GM12878 (cell line): ENCODE results near the gene RASA4. TPM values are rescaled to one million over a fixed set of nuclear protein-coding genes. Genes with fewer than 3 reads are reported as not detected.
"Not testable (repeated sequence)": the region's sequence is repeated elsewhere in the genome, so short reads cannot be mapped to it uniquely, and the experiment has no call there.

Experiments
- ATAC-seq: fragments of 200-7000 bp; cut with Tn5 transposase; 3 replicates; pipeline ENCODE4 v1.9.1; 2020; ENCODE audit warnings: mild to moderate bottlenecking, moderate library complexity
- BruUV-seq: library from RNA; stranded (reverse); fragments of 400-500 nt; replicated peaks from 2 replicates; lab custom pipeline; 2021; lab: Mats Ljungman, UMichigan
- CTCF ChIA-PET: fragments of 300-600 bp; sonication (Branson Sonifier 250); formaldehyde crosslinking; extraction: SDS; loops from one replicate; lab custom pipeline; 2021; ENCODE audit warnings: inconsistent platforms; lab: Yijun Ruan, JAX
- POLR2A ChIA-PET: fragments of 350-600 bp; formaldehyde crosslinking; extraction: SDS; loops from one replicate; lab custom pipeline; 2021; ENCODE audit warnings: inconsistent platforms; lab: Charles Lee
- RAD21 ChIA-PET: fragments of 300-600 bp; sonication (Branson Sonifier 250); formaldehyde crosslinking; loops from one replicate; lab custom pipeline; 2023; ENCODE audit warnings: antibody characterized with exemption; ENCODE audit not compliant: unreplicated experiment; lab: Charles Lee
- SMC1A ChIA-PET: fragments of 300-600 bp; sonication (Branson Sonifier 250); formaldehyde crosslinking; loops from one replicate; lab custom pipeline; 2023; ENCODE audit not compliant: unreplicated experiment, uncharacterized antibody; lab: Charles Lee
- DNase-seq: peaks from one replicate; pipeline ENCODE4 v3.0.0-alpha.2; 2011; ENCODE audit warnings: low read depth, low spot score
- FAIRE-seq: peaks from 3 replicates; lab custom pipeline; 2011; peaks lifted over from hg19 to GRCh38; lab: Jason Lieb, UNC
- H2AFZ ChIP-seq: 2 replicates; pipeline ENCODE4 v1.6.0; 2011; ENCODE audit warnings: low read depth, low read length, control low read depth; ENCODE audit not compliant: control insufficient read depth
- H3K27ac ChIP-seq: 2 replicates; pipeline ENCODE4 v1.5.1; 2011; ENCODE audit warnings: control low read depth; ENCODE audit not compliant: control insufficient read depth, insufficient read depth
- H3K27me3 ChIP-seq, 2 experiments: replicated peaks in 1 of 2; 2 replicates each; pipeline versions ENCODE4 v1.6.0 to v1.6.1; 2011; ENCODE audit warnings: low read length in 1 of 2; ENCODE audit not compliant: control insufficient read depth in 2 of 2, insufficient read depth in 2 of 2
- H3K36me3 ChIP-seq, 2 experiments: 2 replicates each; pipeline ENCODE4 v1.5.1; 2011; ENCODE audit warnings: low read length in 1 of 2; ENCODE audit not compliant: control insufficient read depth in 2 of 2, insufficient read depth in 2 of 2
- H3K4me1 ChIP-seq: 2 replicates; pipeline ENCODE4 v1.6.1; 2011; ENCODE audit warnings: mild to moderate bottlenecking, low read length, moderate library complexity, mixed read lengths; ENCODE audit not compliant: control insufficient read depth, insufficient read depth
- H3K4me2 ChIP-seq: 2 replicates; pipeline ENCODE4 v1.6.0; 2011; ENCODE audit warnings: control low read depth; ENCODE audit not compliant: control insufficient read depth, insufficient read depth
- H3K4me3 ChIP-seq: fragments of 200-600 bp; sonication (generic); 2 replicates; pipeline ENCODE4 v1.5.1; 2016
- H3K79me2 ChIP-seq: 2 replicates; pipeline ENCODE4 v1.6.0; 2011; ENCODE audit warnings: low read length; ENCODE audit not compliant: control insufficient read depth, insufficient read depth
- H3K9ac ChIP-seq: 2 replicates; pipeline ENCODE4 v1.8.0; 2011; ENCODE audit warnings: low read length, control low read depth, mixed read lengths; ENCODE audit not compliant: control insufficient read depth, insufficient read depth
- H3K9me3 ChIP-seq: replicated peaks from 3 replicates; pipeline ENCODE4 v1.5.1; 2011; ENCODE audit warnings: mild to moderate bottlenecking, low read length; ENCODE audit not compliant: control insufficient read depth, insufficient read depth
- H4K20me1 ChIP-seq: 2 replicates; pipeline ENCODE4 v1.6.0; 2011; ENCODE audit not compliant: control insufficient read depth, insufficient read depth
- EED ChIP-seq: sonication (generic); IDR thresholded peaks from 2 replicates; pipeline ENCODE4 v1.6.1; 2016; ENCODE audit warnings: antibody characterized with exemption, low read depth
- JUNB ChIP-seq: IDR thresholded peaks from 2 replicates; pipeline ENCODE4 v1.6.1; 2016; ENCODE audit warnings: antibody characterized with exemption, mild to moderate bottlenecking
- WGBS: methylation state at CpG from one replicate; pipeline ENCODE4 v1.1.6; 2016; ENCODE audit warnings: low lambda C conversion rate; ENCODE audit not compliant: insufficient replicate concordance, insufficient coverage; ENCODE audit errors: missing lambda C conversion rate; 5-methylcytosine and 5-hydroxymethylcytosine counted together
- in situ Hi-C: fragments of 300-500 bp; cut with MboI; formaldehyde crosslinking; loops from 9 replicates; pipeline ENCODE4 v1.14.3; 2018; ENCODE audit warnings: mixed read lengths
- intact Hi-C: fragments of 100-400 bp; cut with micrococcal nuclease; formaldehyde crosslinking; loops from one replicate; pipeline ENCODE4 v1.14.2; 2022; ENCODE audit not compliant: unreplicated experiment
- polyA plus RNA-seq, 11 experiments: library from polyadenylated mRNA; depleted of rRNA in 4 of 11; unstranded in 6 of 11; stranded (reverse) in 5 of 11; fragments of >200 nt; fragmentation: Nextera tagmentation in 4 of 11; fragmentation: Illumina TruSeq in 1 of 11; extraction: Ambion mirVana in 4 of 11; extraction: Trizol in 1 of 11; gene quantifications; 1 replicate in 1 of 11; 2 replicates in 10 of 11; pipeline versions ENCODE4 v1.2.1 to v1.2.3, GENCODE V29; 2011 to 2016; ENCODE audit warnings: inconsistent platforms in 2 of 11, missing spikeins in 2 of 11, low read depth in 1 of 11
- total RNA-seq, 4 experiments: library from RNA; depleted of rRNA in 3 of 4; stranded (reverse); fragments of >200 nt in 3 of 4; fragmentation: Illumina TruSeq in 1 of 4; extraction: Trizol in 1 of 4; gene quantifications; 2 replicates each; pipeline versions ENCODE4 v1.2.1 to v1.2.3, GENCODE V29; 2013 to 2021

The RASA4 gene
- total and polyA plus RNA-seq, 10 of the 15 experiments (the other 5 are each of a cell fraction or from before 2014, with no cell fraction given), result 1.7 to 35.8 (median 14.0) TPM

- H3K36me3 ChIP-seq, CTCF ChIA-PET, H3K9me3 ChIP-seq, H3K4me1 ChIP-seq, in situ Hi-C loops, DNase-seq, POLR2A ChIA-PET, H3K27ac ChIP-seq, BruUV-seq, H3K27me3 ChIP-seq, SMC1A ChIA-PET, RAD21 ChIA-PET, H2AFZ ChIP-seq, H3K4me2 ChIP-seq, FAIRE-seq, intact Hi-C loops, H3K79me2 ChIP-seq, H3K4me3 ChIP-seq, H3K9ac ChIP-seq, ATAC-seq, H4K20me1 ChIP-seq: not testable (repeated sequence)
- WGBS, result no CpG with 5 or more reads among the region's 6 CpGs
These were observed 65.6 kb downstream of the RASA4 start, which contains the start of gene SPDYE2 for GRCh38 chr7:102550808-102551422. Gene SPDYE2 (plus strand): TSS chr7:102551226. CDS start chr7:102553256, 2,030 bp downstream.

GRCh38 chr7:102546353-102546752 lies 70.2 kb downstream of the RASA4 start:
- H4K20me1 ChIP-seq, H3K27me3 ChIP-seq, H3K4me1 ChIP-seq, H3K4me3 ChIP-seq, in situ Hi-C loops, H3K27ac ChIP-seq, H3K9me3 ChIP-seq, intact Hi-C loops, H3K4me2 ChIP-seq, H3K79me2 ChIP-seq, H3K36me3 ChIP-seq, POLR2A ChIA-PET, H2AFZ ChIP-seq, DNase-seq, RAD21 ChIA-PET, BruUV-seq, SMC1A ChIA-PET, CTCF ChIA-PET, FAIRE-seq, H3K9ac ChIP-seq: not testable (repeated sequence)
- TF ChIP-seq JUNB (peak; percentile 36; the same call in 1 of the 2 replicates), EED (0 out of 2 replicates have a peak, but pooled peaks have one; percentile 39)
- peak; percentile 89 for ATAC-seq
- no CpG with 5 or more reads among the region's 6 CpGs for whole genome bisulfite sequencing
